Left lobe of liver (tissue), 2 donors: ENCODE results near the gene PNKD. TPM values are rescaled to one million over a fixed set of nuclear protein-coding genes. Genes with fewer than 3 reads are reported as not detected.
A peak's percentile ranks its signal among the peaks of the same experiment; 100 is the strongest.
"Not testable (repeated sequence)": the region's sequence is repeated elsewhere in the genome, so short reads cannot be mapped to it uniquely, and the experiment has no call there.

ENCODE experiments used
- ATAC-seq: fragments of 200-7000 bp; cut with Tn5 transposase; one replicate; pipeline ENCODE4 v1.9.1; 2020; ENCODE audit warnings: mild to moderate bottlenecking, moderate library complexity
- DNase-seq: peaks from one replicate; pipeline ENCODE4 v3.0.0-alpha.2; 2020; ENCODE audit warnings: low spot score
- total RNA-seq: library from RNA; stranded (reverse); gene quantifications from one replicate; pipeline ENCODE4 v1.2.1, GENCODE V29; 2021
- donor health status: DM: no; HTN: no; CAD: no; lungs with moderate emphysema.
- donor health status: DM: no; HTN: yes; CAD: no.

The PNKD gene
- total RNA-seq, 1 donor from 2014 or later = 102 TPM

DNA sequence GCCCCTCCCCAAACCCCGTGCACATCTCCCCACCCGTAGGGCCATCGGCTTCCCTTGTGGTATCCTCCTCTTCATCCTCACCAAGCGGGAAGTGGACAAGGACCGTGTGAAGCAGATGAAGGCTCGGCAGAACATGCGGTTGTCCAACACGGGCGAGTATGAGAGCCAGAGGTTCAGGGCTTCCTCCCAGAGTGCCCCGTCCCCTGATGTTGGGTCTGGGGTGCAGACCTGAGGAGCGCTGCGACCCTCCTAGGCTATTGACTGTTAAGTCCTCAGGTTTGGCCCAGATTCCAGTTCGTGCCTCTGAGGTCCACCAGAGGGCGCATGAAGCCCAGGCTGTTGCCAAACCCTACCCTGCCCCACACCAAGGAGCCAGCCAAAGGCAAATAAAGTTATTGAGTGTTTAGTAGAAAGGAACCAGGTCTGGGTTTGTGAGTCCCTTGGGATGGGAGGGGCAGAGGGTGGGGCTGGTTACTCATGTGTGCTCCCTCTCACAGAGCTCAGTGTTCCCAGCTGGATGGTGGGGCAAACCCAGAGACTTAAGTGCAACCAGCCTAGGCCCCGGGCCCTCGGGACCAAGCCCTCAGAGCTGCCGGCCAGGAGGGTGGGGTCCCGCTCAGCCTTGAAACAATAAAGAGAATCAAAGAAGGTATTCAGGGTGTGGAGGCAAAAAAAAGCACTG is 2.4 kb downstream of the PNKD start:
- peak; percentile 65 for ATAC-seq
- peak; percentile 87 for DNase-seq

DNA sequence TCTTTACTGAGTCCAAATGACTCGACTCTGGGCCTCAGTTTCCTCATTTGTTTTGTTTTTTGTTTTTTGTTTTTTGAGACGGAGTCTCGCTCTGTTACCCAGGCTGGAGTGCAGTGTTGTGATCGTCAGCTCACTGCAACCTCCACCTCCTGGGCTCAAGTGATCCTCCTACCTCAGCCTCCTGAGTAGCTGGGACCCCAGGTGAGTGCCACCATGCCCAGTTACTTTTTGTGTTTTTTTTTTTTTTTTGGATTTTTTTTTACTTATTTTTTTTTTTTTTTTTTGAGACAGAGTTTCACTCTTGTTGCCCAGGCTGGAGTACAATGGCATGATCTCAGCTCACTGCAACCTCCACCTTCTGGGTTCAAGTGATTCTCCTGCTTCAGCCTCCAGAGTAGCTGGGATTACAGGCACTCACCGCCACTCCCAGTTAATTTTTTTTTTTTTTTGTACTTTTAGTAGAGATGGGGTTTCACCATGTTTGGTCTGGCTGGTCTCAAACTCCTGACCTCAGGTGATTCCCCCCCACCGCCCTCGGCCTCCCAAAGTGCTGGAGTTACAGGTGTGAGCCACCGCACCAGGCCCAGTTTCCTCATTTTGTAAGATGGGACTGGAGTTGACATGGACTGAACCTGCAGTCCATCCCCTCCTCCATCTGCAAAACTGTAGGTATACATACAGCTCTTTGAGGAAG is 3.0 kb downstream of the PNKD start:
- ATAC-seq, DNase-seq: not testable (repeated sequence)

DNA sequence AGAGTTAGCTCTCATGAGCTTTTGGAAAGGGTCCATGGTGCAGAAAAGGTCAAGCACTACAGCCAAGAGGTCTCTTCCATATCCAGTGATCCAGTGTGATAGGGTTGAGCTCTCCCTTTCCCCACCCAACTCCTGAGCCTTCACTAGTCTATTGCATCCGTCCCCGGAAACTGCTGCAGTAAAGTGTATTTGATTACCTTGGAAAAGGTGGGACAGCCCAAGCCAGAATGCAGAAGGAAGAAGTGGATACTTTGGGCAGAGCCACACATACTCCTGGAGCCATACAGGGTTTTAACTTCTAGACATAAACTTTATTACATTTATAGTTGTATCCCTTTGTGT is 3.6 kb downstream of the PNKD start:
- DNase-seq = no peak
- no peak for ATAC-seq

DNA sequence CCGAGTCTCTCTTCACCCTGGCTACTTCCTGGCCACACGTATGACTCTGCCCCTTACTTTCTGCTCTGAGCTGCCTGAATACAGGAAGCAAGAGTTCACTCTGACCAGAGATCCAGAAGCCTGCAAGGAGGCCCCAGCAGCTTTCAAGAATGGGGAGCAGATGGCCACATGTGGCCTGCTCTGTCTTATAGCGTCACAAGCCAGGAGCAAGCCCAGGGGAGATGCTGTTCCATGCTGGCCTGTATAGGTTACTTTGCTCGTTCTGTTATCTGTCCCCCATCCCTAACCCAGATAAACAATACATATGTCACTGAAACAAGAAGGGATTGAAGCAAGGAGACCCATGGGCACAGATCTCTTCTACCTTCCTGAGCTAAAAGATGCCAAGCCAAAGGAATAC is 4.3 kb downstream of the PNKD start:
- ATAC-seq (no peak), DNase-seq (no peak)

DNA sequence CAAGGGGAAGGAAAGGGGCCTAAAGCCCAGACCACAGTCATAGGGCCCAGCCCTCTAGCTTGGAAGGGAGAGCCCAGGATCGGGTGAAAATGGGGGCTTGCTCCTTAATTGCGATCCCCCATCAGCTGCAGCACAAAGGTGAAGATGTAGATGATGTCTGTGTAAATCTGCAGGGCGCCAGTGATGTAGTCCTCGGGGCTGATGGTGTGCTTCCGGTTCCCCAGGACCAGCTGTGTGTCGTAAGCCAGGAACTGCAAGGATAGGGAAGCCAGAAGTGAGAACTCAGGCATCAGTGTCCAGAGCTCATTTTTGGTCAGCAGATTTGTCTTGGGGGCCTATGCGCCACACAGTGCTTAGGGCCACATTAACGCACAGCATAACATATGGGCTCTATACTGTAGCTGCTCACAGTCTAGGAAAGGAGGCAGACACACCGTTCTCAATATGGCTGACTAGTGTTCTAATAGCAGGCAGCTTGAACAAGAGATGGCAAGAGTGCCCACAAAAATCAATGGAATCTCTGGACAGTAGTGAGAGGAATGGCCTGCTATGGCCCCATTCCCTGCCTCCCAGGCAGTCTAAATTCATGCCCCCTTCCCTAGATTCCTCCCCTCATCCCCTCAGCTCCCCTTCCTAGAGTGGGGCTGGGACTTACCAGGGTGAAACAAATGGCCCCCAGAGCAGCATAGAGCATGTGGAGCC is 5.2 kb downstream of the PNKD start:
- DNase-seq (no peak), ATAC-seq (no peak)

DNA sequence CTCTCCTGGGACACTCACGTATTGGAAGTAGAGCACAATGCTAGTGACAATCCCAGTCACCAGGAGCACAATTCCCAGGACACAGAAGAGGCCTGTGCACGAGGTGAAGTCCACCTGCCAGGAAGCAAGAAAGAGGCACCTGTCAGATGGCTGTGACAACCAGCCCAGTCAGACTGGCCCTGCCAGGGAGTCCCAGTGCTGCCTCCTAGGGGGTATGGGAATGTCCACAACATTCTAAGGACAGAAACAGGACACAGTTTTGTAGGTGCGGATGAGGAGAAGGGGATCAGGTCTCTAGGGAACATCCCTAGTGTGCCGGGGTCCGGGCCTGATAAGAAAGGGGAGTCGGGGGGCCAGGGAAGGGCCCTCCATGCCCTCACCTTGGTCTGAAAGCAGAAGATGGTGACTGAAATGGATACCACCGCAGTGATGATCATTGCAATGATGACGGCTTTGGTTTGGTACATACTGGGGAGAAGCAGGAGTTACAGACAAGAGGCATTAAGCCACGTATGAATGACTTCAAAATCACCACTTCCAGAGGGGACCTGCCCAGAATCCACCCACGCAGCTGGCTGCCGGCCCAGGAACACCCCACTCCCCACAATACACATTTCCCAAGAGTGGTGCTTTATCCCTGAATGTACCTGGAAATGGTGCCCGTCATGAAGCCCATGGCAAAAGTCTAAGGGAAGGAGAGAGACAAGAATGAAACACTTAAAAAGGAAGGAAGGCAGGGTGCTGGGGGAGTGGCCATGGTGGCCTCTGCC is 6.9 kb downstream of the PNKD start:
- DNase-seq (no peak), ATAC-seq (no peak)

DNA sequence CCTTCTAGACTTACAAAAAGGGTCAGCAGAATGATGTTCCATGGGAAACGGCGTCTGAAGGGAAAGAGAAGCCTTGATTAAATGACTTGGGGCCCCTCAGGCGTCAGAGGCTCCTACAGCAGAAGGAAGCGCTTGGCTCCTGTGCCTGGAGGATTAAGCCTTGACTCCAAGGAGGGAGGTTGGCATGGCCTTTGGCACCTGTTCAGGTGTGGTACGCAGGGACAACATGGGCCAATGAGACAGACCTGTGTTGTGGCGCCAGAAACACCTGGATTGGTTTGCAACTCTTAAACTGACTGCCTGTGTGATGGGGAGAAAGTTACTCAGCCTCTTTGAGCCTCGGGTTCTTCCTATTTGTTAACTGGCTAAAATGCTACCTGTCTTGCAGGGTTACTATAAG is 7.6 kb downstream of the PNKD start:
- no peak for ATAC-seq
- DNase-seq = no peak

DNA sequence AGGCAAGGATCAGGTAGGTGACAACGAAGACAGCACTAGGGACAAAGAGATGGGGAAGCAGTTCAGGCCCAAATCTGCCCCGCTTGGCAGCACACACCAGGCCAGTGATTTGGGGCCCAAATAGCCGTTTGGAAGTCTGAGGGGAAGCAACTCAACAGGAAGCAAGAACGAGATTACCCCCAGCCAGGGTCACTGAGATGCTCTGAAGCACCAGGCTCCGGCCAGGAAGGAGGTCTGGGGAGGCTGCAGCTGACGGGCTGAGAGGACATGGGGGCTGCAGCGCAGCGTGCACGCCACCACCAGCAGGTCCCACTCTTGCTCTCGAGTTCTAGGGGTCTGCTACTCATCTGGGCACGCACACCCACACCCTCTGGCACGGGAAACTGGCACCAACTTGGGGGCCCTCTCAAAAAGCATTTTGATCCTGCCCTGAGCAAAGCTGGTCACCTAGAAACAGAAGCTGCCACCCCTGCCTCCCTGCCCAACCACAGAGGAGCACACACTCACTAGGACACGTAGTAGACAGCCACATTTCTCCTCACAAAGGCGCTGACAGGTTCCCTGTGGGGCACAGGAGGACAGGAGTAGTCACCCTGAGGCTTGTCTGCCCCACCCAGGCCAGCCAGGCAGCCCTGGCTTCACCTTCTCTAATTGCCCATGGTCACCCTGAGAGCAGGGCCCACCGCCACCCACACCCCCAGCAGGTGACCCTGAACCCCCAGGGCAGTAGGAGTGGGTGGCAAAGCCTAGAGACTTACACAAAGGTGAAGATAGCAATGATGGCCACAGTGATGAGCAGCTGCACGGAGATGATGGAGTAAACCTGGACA is 8.4 kb downstream of the PNKD start:
- no peak for ATAC-seq
- no peak for DNase-seq

DNA sequence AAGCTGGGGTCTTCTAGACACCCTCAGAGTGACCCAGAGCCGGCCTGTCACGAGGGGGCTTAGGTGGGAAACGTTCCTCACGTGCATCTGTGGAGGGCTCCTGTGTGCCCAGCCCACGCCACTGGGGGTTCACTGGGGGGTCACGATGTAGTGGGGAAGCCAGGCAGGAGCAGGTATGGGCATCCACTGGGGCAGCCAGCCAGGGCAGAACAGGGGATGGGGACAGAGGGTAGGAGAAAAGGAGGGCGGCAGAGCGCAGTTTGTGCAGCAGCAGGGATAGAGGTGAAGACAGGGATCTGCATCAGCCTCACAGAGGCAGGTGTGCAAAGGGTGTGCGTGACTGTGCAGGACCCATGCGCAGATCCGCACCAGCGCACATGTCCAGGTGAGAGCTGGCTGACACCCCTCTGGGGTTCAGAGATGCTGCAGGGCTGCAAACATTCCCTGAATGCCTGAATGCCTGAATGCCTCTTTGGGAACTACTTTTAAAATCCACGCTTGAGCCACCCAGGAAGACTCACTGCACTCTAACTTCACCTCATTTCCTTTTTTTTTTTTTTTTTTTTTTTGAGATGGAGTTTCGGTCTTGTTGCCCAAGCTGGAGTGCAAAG is 10.0 kb downstream of the PNKD start:
- ATAC-seq (no peak), DNase-seq (no peak)

DNA sequence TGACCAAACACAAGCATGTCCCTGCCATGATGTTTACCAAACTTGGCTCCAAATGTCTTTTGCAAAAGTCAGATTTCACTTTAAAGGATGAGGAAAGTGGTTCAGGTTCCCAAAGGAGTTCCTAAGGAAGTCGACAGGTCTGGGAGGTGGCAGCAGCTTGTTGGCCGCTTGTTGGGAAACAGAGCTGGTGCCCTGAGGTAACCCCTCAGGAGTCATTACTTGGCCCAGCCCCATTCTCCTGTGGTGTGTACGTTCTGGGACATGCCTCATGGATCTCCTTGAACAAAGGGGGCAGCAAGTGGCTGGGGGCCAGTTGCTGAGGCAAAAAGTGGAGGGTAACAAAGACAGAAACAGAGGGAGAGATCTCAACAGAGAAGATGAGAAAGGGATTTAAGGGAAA is 11.1 kb downstream of the PNKD start:
- no peak for DNase-seq
- ATAC-seq = peak; percentile 33

DNA sequence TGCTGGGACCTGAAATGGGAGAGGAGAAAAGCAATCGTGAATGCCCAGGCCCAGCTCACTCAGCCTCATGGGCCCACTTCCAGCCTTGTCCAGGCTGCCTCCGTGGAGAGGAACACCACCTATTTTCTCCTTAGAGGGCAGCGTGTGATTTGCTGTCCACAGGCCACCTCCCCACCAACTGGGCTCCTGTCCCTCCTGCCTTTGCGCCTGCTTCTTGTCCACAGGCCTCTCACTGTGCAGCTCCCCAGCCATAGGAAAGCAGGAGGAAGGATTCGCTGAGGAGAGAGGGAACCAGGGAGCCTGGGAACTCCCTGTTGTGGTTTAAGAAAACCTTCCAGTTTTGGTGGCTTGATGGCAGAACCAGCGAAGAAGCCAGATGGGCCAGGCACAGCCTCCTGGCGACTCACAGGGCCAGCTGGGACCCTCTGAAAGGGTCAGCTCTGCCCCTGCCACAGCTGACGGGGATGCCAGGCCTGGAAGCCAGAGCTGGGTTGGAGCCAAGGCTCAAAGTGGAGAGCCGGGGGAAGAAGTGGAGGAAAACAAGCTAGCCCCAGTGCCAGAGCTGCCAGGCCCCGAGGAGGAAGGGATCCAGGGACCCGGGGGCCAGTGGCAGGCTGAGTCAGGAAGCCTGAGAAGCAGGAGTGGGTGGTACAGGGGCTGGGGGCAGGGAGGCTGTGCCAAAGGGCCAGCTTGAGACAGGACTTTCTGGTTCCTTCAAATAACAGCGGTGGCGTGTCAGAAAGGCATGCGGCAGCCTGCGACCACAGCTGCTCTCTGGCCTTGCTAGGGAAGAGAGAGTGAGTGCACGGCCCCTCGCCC is 12.1 kb downstream of the PNKD start:
- ATAC-seq = peak; percentile 3
- DNase-seq = peak; percentile 66

DNA sequence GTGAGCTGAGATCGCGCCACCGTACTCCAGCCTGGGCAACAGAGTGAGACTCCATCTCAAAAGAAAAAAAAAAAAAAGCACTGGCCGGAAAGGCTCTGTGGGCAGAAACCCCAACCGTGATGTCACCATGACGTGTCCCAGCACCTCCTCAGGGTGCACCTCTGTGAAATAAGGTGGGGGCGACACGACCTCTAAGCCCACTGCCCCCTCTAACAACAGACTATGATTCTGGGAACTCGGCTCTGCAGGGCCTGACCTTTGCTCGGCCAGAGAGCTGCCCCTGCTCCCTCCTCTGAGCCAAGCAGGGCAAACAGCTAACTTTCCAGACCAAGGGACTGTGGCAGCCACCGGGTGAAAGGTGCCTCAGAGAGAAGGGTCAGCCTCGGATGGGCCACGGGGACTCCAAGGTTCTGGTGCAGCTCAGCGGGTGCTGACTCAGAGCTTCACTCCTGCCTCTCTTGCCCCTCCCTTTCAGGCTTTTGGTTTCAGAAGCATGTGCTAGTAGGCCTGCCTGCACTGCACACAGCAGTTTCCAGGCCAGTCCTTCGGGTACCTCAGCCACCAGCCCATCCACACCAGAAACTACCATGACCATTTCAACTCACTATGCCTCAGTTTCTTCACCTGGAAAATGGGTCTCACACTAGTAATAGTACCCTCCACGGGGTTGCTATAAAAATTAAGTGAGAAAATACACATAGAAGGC is 13.9 kb downstream of the PNKD start:
- DNase-seq = peak; percentile 82
- ATAC-seq = peak; percentile 57

DNA sequence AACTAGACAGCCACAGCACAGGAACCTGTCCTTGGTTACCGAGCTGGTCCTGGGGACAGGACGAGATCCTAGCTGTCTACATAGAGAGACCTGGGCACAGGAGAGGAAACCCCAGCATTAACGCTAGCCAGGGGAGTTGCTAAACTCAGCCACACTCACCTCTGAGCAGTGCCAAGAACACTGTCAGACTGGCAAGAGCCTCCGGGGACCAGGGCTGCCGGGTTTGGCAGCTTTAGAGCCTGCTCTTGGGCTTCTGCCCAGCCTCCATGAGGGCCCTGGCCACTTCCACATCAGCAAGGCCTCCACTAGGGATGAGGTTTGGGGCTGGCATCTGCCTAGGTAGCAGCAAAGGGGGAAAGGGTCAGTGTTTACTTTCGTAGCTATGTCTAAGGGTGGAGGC is 15.3 kb downstream of the PNKD start:
- ATAC-seq (peak; percentile 68), DNase-seq (peak; percentile 92)

DNA sequence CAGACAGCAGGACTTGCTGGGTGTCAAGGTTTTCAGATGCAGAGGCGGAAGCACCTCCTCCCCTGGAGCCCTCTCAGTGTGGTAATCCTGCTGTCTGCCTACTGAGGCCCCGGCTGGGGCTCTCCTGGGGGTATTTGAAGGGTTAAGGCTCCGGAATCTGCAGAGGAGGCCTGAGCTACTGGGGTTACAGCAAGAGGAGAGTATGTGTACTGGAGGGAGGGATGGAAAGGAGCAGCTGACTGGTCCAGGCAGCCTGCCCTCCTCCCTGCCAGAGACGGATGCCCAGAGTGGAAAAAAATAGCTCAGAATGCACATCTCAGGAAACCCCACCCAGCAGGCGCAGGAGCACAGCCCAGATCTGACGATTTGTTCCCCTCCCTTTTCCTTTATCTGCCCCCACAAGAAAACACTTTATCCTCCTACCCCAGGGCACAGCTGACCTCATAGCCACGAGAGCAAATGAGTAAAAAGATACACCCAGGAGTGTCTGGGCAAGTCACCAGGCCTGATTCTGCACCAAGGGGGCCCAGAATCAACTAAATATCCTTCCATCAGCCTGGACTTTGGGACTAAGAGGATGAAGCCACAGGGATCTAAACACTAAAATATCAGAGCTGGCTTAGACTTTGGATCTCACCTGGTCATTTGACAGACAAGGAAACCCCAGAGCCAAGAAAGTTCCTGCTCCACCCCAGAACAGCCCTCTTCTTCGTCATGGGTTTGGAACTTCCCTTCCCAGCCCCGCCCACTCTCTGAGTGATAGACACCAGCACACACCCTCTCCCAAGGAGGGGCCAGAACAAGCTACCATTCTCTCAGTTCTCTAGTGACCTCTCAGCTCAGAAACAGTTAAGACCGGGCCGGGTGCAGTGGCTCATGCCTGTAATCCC is 16.5 kb downstream of the PNKD start:
- ATAC-seq = peak; percentile 44
- peak; percentile 82 for DNase-seq

DNA sequence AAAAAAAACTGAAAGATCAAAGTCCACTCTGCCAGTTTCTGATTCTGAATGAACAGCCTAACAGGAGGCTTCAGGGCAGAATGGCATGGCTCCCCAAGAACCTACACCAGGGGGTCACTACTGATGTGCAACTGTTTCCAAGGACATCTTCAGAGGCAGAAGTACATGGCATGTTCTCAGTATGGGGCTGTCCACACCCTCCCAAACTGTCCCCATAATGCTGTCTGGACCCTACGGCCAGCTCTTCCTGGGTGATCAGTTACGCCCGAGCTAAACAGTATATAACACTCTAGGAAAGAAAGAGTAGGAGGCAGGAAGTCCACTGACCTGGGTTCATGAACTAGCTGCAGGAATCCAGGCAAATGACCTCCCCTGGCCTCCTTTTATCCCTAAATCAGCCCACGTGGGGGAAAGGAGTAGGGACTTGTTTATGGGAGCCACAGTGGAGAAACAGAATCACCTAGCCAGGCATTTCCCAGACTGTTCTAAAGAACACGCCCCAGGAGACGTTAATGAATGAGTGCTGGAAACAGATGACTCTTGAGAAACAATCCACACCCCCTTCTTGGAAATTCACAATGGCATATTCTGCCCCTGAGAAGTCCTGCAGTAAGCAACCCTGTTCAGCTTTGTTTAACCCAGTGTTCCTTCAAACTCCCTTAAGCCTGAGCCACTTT is 19.5 kb downstream of the PNKD start:
- ATAC-seq = peak; percentile 9

DNA sequence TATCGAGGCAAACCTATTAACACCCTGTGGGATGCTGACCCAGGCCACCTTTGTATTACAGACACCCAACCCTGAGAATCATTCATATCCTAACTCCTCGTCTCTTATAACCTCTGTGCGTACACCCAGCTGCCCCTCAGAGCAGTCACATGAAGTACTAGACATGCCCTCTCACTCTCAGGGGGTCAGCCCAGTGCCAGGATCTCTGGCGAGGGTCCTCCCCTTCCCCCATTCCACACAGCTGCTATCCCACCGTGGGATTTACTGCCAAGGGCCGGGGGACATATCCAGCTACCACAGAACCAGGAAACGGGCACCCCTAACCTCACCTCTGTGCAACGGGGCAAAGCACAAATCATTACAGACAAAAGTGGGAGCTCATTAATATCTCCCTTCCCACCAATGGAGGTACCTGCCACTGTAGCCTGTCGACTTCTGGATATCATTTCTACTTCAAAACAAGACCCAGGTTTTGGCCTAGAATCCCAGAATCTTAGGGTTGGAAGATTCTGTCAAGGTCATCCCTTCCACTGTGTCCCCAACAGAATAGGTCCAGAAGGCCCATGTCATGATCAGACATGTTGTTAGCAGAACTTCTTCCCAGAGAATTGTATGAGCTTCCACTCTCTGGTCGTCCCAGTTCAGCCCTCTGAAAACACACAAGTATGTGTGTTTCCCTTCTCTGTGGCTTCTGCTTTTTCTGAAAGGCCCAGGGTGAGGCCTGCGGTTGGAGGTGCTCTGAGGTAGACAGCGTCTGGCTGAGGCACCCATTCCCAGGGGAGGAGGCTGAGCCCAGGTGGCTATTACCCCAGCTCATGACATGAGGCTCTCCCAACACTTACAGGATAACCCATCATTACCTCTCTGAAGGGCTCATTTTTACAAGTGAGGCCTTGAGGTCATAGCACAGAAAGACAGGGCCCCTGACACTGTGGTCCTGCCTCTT is 20.3 kb downstream of the PNKD start:
- ATAC-seq (no peak), DNase-seq (no peak)

More for the DNA sequence above, 19.5 kb downstream of the PNKD start:
- DNase-seq = no peak
